ENCODE results near the gene CYP26A1. TPM values are rescaled to one million over a fixed set of nuclear protein-coding genes. Genes with fewer than 3 reads are reported as not detected.

The CYP26A1 gene
- polyA plus RNA-seq, 4 donors, result 0.03 to 0.09 TPM; not detected in 2

- Histone ChIP-seq H3K4me1 (ENCODE audit: control insufficient read depth in 3 of 3, insufficient read depth in 2 of 3, low read depth in 1 of 3, low read length in 2 of 3) (peaks cover 0 to 6% (median 5%) of the 10 kb centered on the region in 3 donors), H3K27ac (ENCODE audit: low read depth in 1 of 3, low read length in 2 of 3) (no peak overlapping the region), H3K36me3 (ENCODE audit: control insufficient read depth in 3 of 3, insufficient read depth in 2 of 3, low read depth in 1 of 3, low read length in 3 of 3) (no peaks in the 10 kb centered on the region), H3K9me3 (ENCODE audit: control insufficient read depth in 2 of 2, insufficient read depth in 1 of 2, low read depth in 1 of 2, low read length in 1 of 2) (no peaks in the 10 kb centered on the region), H3K27me3 (ENCODE audit: control insufficient read depth in 3 of 3, insufficient read depth in 3 of 3, low read length in 3 of 3) (peaks cover 8 to 96% (median 49%) of the 10 kb centered on the region in 3 donors), H3K4me3 (ENCODE audit: low read depth in 1 of 3, low read length in 3 of 3) (no peak overlapping the region)
- DNase-seq, result no peak
- no peak for FAIRE-seq
- WGBS, 3 donors, result 10 to 11% (median 11%) methylated on average over 17 of the region's 17 CpGs
Observed at GRCh38 chr10:93067443-93068365, 6.0 kb upstream of the CYP26A1 start.

- WGBS, 3 donors, result 3 to 6% (median 5%) methylated on average over 73 of the region's 73 CpGs
- peaks cover 14 to 96% (median 54%) of the 10 kb centered on the region in 3 donors for H3K27me3 ChIP-seq (ENCODE audit: control insufficient read depth in 3 of 3, insufficient read depth in 3 of 3, low read length in 3 of 3)
- DNase-seq (peak in 1 of 2 donors; percentile 71), FAIRE-seq (no peak)
- no peaks in the 10 kb centered on the region for H3K36me3 ChIP-seq (ENCODE audit: control insufficient read depth in 3 of 3, insufficient read depth in 2 of 3, low read depth in 1 of 3, low read length in 3 of 3)
- no peaks in the 10 kb centered on the region for H3K9me3 ChIP-seq (ENCODE audit: control insufficient read depth in 2 of 2, insufficient read depth in 1 of 2, low read depth in 1 of 2, low read length in 1 of 2)
- no peak overlapping the region for H3K4me3 ChIP-seq (ENCODE audit: low read depth in 1 of 3, low read length in 3 of 3)
- no peak overlapping the region for H3K27ac ChIP-seq (ENCODE audit: low read depth in 1 of 3, low read length in 2 of 3)
- peaks cover 0 to 12% (median 2%) of the 10 kb centered on the region in 3 donors for H3K4me1 ChIP-seq (ENCODE audit: control insufficient read depth in 3 of 3, insufficient read depth in 2 of 3, low read depth in 1 of 3, low read length in 2 of 3)
Observed at GRCh38 chr10:93068411-93069244, 5.1 kb upstream of the CYP26A1 start.

GRCh38 chr10:93069245-93069561 is 4.5 kb upstream of the CYP26A1 start:
- no peak overlapping the region for H3K4me3 ChIP-seq (ENCODE audit: low read depth in 1 of 3, low read length in 3 of 3)
- no peaks in the 10 kb centered on the region for H3K9me3 ChIP-seq (ENCODE audit: control insufficient read depth in 2 of 2, insufficient read depth in 1 of 2, low read depth in 1 of 2, low read length in 1 of 2)
- H3K36me3 ChIP-seq (ENCODE audit: control insufficient read depth in 3 of 3, insufficient read depth in 2 of 3, low read depth in 1 of 3, low read length in 3 of 3), result no peaks in the 10 kb centered on the region
- DNase-seq, result no peak
- no peak for FAIRE-seq
- peaks cover 16 to 96% (median 56%) of the 10 kb centered on the region in 3 donors for H3K27me3 ChIP-seq (ENCODE audit: control insufficient read depth in 3 of 3, insufficient read depth in 3 of 3, low read length in 3 of 3)
- WGBS, 3 donors, result 29 to 39% (median 31%) methylated on average over 10 of the region's 10 CpGs
- H3K4me1 ChIP-seq (ENCODE audit: control insufficient read depth in 3 of 3, insufficient read depth in 2 of 3, low read depth in 1 of 3, low read length in 2 of 3), result peaks cover 0 to 14% (median 2%) of the 10 kb centered on the region in 3 donors
- H3K27ac ChIP-seq (ENCODE audit: low read depth in 1 of 3, low read length in 2 of 3), result no peak overlapping the region

GRCh38 chr10:93070378-93071176 is 3.1 kb upstream of the CYP26A1 start:
- 67 to 74% (median 70%) methylated on average over 5 of the region's 5 CpGs for WGBS, 3 donors
- Histone ChIP-seq H3K27me3 (ENCODE audit: control insufficient read depth in 3 of 3, insufficient read depth in 3 of 3, low read length in 3 of 3) (peaks cover 26 to 96% (median 57%) of the 10 kb centered on the region in 3 donors), H3K4me1 (ENCODE audit: control insufficient read depth in 3 of 3, insufficient read depth in 2 of 3, low read depth in 1 of 3, low read length in 2 of 3) (peaks cover 0 to 26% (median 2%) of the 10 kb centered on the region in 3 donors)

GRCh38 chr10:93071177-93071472 is 2.6 kb upstream of the CYP26A1 start:
- Histone ChIP-seq H3K27me3 (ENCODE audit: control insufficient read depth in 3 of 3, insufficient read depth in 3 of 3, low read length in 3 of 3) (peaks cover 26 to 99% (median 59%) of the 10 kb centered on the region in 3 donors), H3K4me1 (ENCODE audit: control insufficient read depth in 3 of 3, insufficient read depth in 2 of 3, low read depth in 1 of 3, low read length in 2 of 3) (peaks cover 0 to 26% (median 2%) of the 10 kb centered on the region in 3 donors), H3K4me3 (ENCODE audit: low read depth in 1 of 3, low read length in 3 of 3) (no peak overlapping the region), H3K36me3 (ENCODE audit: control insufficient read depth in 3 of 3, insufficient read depth in 2 of 3, low read depth in 1 of 3, low read length in 3 of 3) (no peaks in the 10 kb centered on the region), H3K27ac (ENCODE audit: low read depth in 1 of 3, low read length in 2 of 3) (no peak overlapping the region), H3K9me3 (ENCODE audit: control insufficient read depth in 2 of 2, insufficient read depth in 1 of 2, low read depth in 1 of 2, low read length in 1 of 2) (no peaks in the 10 kb centered on the region)
- FAIRE-seq (no peak), DNase-seq (no peak)
- 46 to 61% (median 56%) methylated on average over 7 of the region's 7 CpGs for WGBS, 3 donors

More at GRCh38 chr10:93070378-93071176, 3.1 kb upstream of the CYP26A1 start:
- no peak overlapping the region for H3K27ac ChIP-seq (ENCODE audit: low read depth in 1 of 3, low read length in 2 of 3)
- no peaks in the 10 kb centered on the region for H3K9me3 ChIP-seq (ENCODE audit: control insufficient read depth in 2 of 2, insufficient read depth in 1 of 2, low read depth in 1 of 2, low read length in 1 of 2)
- FAIRE-seq, result no peak
- H3K36me3 ChIP-seq (ENCODE audit: control insufficient read depth in 3 of 3, insufficient read depth in 2 of 3, low read depth in 1 of 3, low read length in 3 of 3), result no peaks in the 10 kb centered on the region
- no peak overlapping the region for H3K4me3 ChIP-seq (ENCODE audit: low read depth in 1 of 3, low read length in 3 of 3)
- DNase-seq, result no peak

GRCh38 chr10:93071674-93072224 is 1.9 kb upstream of the CYP26A1 start:
- Histone ChIP-seq H3K27me3 (ENCODE audit: control insufficient read depth in 3 of 3, insufficient read depth in 3 of 3, low read length in 3 of 3) (peaks cover 22 to 99% (median 54%) of the 10 kb centered on the region in 3 donors), H3K27ac (ENCODE audit: low read depth in 1 of 3, low read length in 2 of 3) (no peak overlapping the region), H3K9me3 (ENCODE audit: control insufficient read depth in 2 of 2, insufficient read depth in 1 of 2, low read depth in 1 of 2, low read length in 1 of 2) (no peaks in the 10 kb centered on the region), H3K4me1 (ENCODE audit: control insufficient read depth in 3 of 3, insufficient read depth in 2 of 3, low read depth in 1 of 3, low read length in 2 of 3) (peaks cover 0 to 26% (median 2%) of the 10 kb centered on the region in 3 donors), H3K4me3 (ENCODE audit: low read depth in 1 of 3, low read length in 3 of 3) (peak overlapping the region; percentile 24 to 40 (median 28)), H3K36me3 (ENCODE audit: control insufficient read depth in 3 of 3, insufficient read depth in 2 of 3, low read depth in 1 of 3, low read length in 3 of 3) (no peaks in the 10 kb centered on the region)
- FAIRE-seq (no peak), DNase-seq (peak in 1 of 2 donors; percentile 45)
- WGBS, 3 donors, result 0 to 2% (median 1%) methylated on average over 37 of the region's 37 CpGs

- peak overlapping the region; percentile 24 to 40 (median 28) for H3K4me3 ChIP-seq (ENCODE audit: low read depth in 1 of 3, low read length in 3 of 3)
- peaks cover 21 to 98% (median 51%) of the 10 kb centered on the region in 3 donors for H3K27me3 ChIP-seq (ENCODE audit: control insufficient read depth in 3 of 3, insufficient read depth in 3 of 3, low read length in 3 of 3)
- no peak for FAIRE-seq
- H3K27ac ChIP-seq (ENCODE audit: low read depth in 1 of 3, low read length in 2 of 3), result no peak overlapping the region
- no peaks in the 10 kb centered on the region for H3K9me3 ChIP-seq (ENCODE audit: control insufficient read depth in 2 of 2, insufficient read depth in 1 of 2, low read depth in 1 of 2, low read length in 1 of 2)
- H3K36me3 ChIP-seq (ENCODE audit: control insufficient read depth in 3 of 3, insufficient read depth in 2 of 3, low read depth in 1 of 3, low read length in 3 of 3), result no peaks in the 10 kb centered on the region
- H3K4me1 ChIP-seq (ENCODE audit: control insufficient read depth in 3 of 3, insufficient read depth in 2 of 3, low read depth in 1 of 3, low read length in 2 of 3), result peaks cover 0 to 26% (median 2%) of the 10 kb centered on the region in 3 donors
- WGBS, 3 donors, result 0 to 1% (median 1%) methylated on average over 27 of the region's 27 CpGs
- peak; percentile 32 to 65 for DNase-seq
Observed at GRCh38 chr10:93072225-93072712, 1.4 kb upstream of the CYP26A1 start.
